Stimulated activated CD8-positive, alpha-beta memory T cell treated with anti-CD3 and anti-CD28 coated beads, Interleukin-7, amount 100 ng/mL, for 4 hours (primary cell): Measurements from ENCODE around the gene MESP2.
"Not testable (repeated sequence)": the region's sequence is repeated elsewhere in the genome, so short reads cannot be mapped to it uniquely, and the experiment has no call there.

Experiments used
- DNase-seq, 2 donors: peaks; one replicate each; pipeline ENCODE4 v3.0.0-alpha.2; 2020; ENCODE audit warnings: low read depth in 2 of 2

The MESP2 gene

DNA sequence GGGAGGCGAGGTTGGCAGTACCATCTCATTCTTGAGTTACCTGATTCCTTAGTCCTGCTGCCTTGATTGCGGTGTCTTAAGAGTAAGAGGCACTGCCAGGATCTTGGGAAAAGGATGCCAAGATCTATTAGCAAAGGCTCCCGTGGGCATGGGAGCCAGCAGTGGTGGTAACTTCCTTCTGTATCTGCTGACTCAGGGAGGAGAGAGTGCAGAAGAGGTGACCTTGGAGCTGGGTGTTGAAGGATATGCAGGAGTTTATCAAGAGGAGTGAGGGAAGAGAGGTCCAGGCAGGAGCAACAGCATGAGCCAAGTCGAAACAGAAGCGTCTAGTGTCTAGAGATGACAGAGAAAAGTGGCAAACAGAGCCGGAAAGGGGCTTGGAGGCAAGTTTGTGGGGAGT, 4.5 kb downstream of the MESP2 start:
- DNase-seq, result no peak

DNA sequence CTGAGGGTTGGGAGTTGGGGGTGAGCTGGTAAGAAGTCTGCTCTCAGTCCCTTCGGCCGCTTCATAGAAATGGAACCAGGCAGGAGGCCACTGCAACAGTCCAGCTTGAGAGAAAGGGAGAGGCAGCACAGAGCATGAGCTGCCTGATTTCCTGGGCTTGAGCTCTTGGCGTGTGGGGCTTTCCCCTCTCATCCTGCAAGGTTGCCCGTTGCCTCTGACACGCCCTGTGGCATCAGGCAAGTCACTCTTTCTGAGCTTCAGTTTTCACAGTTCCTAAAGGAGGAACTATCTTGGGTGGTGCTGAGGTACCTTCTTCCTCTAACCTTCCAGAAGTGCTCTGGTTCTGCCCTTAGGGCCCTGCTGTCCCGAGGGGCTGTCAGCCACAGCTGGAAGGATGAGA, 4.9 kb downstream of the MESP2 start:
- no peak for DNase-seq

DNA sequence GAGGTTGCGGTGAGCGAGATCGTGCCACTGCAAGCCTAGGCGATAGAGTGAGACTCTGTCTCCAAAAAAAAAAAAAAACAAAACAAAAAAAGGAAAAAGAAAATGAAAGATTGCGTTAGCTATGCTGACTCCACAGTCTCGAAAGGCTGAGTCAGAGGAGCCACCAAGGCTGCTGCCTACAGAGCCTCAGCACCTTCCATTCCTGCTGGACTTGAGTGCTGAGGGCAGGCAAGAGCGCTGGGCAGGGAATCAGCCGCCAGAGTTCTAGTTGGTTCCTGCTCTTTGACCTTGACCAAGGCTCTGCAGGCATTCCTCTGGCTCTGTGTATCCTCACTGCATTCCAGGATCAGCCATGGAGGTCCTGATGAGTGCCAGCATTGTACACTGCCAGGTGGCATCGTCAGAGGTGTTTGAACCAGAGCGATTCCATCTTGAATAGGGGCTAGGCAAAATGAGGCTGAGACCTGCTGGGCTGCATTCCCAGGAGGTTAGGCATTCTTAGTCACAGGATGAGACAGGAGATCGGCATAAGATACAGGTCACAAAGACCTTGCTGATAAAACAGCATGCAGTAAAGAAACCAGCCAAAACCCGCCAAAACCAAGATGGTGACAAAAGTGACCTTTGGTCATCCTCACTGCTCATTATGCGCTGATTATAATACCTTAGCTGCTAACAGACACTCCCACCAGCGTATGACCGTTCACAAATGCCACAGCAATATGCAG, 5.9 kb downstream of the MESP2 start:
- no peak for DNase-seq

DNA sequence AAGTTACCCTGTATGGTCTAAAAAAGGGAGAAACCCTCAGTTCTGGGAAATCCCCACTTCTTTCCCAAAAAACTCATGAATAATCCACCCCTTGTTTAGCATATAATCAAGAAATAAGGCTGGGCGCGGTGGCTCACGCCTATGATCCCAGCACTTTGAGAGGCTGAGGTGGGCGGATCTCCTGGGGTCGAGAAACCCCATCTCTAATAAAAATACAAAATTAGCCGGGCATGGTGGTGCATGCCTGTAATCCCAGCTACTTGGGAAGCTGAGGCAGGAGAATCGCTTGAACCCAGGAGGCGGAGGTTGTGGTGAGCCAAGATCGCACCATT, 6.5 kb downstream of the MESP2 start:
- DNase-seq, result not testable (repeated sequence)

DNA sequence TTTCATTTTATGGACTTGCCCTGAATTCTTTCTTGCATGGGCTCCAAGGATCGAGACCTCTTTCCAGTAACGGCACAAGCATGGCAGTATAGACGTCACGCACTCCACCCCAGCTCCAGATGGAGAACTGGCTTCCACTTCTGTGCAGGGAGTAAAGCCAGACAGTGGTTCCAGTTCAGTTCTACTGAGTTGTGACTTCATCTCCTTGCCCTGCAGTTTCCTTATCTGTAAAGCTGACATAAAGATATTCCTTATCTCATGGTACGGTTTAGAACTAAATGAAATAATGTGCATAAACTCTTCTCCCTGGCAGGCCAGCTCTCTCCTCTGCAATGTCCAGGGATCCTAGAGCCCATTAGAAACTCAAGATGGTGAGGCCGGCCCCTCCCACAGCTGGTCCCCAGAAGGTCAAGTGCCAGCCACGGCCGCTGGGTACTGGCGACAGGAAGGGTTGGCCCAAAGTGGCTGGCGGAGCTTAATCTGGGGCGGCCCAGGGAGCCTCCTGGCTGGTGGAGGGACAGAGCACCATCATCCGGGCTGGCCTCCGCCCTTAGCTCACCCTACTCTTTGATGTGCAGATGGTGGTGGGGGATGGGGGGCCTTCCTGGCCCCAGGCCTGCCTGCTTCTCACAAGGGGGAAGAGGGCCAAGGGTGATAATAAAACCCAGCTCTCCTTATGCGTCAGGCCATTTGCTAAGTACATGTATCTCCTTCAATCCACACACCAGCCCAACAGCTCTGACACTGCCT, 7.2 kb downstream of the MESP2 start:
- DNase-seq, result no peak

DNA sequence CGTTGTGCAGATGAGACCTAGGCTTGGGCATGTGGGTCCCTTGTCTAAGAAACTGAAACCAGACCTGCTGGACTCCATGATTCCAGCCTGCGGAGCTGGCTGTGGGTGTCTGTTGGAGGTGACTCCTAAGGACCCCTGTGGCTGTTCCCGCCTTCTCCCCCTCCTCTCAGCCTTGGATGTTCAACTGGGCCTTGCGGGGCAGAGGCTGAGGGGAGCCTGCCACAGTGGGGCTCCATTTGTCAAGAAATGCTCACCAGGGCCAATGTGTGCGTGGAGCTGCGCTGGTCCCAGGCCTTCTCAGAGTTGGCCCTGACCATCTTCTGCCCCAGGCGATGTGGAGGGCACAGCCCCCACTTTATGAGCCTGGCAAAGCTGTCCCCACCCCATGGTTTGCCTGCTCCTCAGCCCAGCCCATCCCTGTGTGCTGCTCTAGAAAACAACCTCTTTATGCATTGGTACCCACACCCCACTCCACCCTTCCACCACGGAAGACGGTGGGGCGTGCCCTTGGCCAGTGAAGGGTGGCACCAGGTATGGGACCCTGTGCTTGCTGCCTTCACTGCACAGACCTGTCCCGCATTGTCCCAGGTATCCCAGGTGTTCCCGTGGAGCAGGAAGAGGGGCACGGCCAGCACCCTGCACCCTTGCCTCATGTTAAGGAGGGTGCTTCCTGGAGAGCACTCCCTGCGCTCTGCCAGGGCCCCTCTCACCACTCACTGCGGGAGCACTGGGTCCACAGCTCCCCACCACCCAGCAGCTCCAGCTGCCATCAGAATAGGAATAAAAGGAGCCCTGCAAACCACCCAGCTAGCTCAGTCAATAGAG, 7.9 kb downstream of the MESP2 start:
- DNase-seq, result no peak

DNA sequence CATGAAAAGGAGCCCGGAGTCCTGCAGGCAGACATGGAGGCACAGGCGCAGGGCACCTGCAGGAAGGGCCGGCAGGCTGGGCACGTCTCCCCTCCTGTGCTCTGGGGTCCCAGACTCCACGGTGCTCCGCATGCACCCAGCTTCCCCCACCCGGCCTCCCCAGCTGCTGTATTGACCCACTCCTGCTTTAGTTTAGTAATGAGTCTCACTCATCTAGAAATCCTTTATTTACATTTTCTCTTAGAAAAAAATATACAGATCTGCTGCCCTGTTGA, 8.5 kb downstream of the MESP2 start:
- no peak for DNase-seq

DNA sequence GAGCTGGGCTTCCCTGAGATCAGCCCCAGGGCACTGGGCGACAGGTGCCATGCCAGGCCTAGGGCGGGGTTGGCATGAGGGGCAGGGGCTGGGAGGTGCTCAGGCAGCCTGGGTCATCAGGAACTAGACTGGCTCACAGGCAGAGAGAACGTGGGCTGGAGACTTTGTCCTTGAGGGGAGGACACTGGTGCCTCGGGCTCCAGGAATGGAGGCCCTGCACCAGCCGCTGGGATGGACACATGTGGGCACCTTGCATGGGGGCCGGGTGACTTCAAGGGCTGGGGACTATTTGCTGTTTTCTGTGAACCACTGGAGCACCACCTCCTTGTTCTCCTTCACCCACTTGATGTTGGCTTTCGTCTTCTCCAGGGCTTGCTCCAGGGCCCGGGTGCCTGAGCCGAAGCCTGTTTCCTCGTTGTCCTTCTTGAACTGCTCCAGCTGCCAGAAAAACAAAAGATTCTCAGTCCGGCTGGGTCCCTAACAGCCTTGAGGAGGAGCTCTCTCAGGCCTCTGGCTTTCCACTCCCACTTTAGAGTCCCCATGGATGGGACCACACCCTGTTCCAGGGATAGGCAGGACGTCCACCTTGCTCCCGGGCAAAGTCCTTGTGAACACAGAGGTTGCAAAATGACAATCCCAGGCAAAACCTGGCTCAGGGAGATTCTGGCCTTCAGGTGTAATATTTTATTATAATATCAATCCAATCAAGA, 9.1 kb downstream of the MESP2 start:
- no peak for DNase-seq

DNA sequence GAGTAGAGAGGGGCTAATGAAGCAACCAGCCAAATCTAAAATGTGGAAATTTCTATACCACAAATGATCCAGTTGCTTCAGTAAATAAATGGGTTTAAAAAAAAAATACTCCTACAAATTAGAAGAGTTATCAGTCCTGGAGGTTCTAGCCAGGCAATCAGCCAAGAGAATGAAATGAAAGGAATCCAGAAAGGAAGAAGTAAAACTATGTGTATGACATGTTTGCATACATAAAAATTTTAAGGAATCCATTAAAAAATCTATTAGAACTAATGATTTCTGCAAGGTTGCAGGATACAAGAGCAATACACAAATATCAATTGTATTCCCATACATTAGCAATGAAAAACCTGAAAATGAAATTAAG, 9.6 kb downstream of the MESP2 start:
- DNase-seq, result no peak

DNA sequence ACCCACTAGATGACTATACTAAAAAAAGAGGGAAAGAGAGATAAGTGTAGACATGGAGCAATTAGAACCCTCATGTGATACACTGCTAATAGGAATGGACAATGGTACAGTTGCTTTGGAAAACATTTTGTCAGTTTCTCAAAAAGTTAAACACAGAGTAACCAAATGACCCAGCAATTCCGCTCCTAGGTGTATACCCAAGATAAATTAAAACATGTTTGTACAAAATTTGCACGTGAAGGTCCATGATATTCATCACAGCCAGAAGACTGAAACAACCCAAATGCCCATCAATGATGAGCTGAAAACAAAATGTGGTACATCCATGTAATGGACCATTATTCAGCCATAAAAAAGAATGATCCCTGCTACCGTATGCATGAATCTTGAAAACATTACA, 11.8 kb downstream of the MESP2 start:
- DNase-seq, result no peak

DNA sequence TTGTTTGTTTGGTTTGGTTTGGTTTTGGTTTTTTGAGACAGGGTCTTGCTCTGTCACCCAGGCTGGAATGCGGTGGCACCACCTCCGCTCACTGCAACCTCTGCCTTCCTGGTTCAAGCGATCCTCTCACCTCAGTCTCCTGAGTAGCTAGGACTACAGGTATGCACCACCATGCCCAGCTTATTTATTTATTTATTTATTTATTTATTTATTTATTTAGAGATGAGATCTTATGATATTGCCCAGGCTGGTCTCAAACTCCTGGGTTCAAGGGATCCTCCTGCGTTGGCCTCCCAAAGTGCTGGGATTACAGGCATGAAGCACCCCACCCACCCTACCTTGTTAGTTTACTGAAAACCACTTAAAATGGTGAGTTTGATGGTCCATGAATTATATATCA, 12.5 kb downstream of the MESP2 start:
- DNase-seq, result not testable (repeated sequence)

DNA sequence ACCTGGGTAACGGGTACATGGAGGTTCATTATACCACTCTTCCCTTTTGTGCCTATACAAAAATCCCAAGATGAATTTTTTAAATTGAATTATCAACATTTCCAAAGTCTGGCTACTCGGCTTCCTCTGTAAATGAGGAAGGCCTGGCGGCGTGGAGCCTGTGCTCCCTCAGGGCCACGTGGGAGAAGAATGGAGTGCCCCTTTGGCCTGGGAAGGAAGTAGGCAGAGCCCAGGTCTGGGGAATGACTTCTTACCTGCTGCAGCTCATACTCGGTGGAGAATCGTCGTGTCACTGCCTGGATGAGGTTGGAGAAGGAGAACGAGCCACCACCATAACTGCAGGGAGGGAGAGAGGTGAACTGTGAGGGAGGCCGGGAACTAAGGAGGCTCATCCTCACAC, 14.1 kb downstream of the MESP2 start:
- no peak for DNase-seq

DNA sequence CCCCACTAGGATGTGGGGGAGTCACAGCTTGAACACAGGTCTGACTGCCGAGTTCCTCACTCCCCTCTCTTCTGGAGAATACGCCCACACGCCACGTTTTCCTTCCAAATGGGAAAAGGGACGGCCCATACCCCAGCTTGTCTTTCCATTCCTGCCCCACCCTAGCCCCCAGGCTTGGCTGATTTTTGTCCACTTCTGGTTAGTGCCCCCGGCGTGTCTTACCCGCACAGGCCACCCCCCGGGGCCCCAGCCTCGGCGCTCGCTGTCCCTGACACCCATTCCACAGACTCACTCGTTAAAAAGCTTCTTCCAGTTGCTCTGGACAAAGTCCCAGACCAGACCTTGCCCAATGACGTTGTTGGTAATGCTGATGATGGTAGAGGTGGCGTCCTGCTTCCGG, 14.5 kb downstream of the MESP2 start:
- DNase-seq, result no peak

DNA sequence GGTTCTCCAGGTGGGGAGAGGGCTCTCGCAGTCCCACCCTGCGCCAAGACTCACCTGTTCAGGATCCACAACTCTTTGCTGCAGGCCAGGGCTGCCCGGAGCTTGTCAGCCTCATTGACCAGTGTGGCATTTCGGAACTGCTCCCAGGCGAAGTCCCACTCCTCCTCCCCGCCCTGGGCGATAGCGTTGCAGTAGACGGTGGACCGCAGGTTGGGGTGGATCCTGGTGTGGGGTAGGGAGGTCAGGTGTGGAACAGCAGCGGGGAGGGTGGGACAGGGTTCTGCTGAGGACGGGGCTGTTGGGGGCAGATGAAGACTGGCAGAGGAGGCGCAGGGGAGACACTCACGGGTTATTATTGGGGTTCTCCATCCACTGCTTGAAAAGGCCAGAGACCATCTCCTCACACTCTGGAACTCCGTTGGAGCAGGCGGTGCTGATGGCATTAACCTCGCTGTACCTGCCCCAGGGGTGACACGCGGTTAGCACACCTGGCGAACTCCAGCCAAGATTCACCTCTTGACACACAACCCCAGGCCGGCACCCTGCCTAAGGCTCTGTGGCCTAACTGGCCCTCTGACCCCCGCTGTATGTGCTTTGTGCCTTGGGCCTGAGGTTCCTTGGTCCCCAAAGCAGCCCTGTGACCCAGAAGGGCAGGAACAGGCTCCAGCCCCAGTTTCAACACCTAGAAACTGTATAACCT, 16.1 kb downstream of the MESP2 start:
- DNase-seq, result no peak

DNA sequence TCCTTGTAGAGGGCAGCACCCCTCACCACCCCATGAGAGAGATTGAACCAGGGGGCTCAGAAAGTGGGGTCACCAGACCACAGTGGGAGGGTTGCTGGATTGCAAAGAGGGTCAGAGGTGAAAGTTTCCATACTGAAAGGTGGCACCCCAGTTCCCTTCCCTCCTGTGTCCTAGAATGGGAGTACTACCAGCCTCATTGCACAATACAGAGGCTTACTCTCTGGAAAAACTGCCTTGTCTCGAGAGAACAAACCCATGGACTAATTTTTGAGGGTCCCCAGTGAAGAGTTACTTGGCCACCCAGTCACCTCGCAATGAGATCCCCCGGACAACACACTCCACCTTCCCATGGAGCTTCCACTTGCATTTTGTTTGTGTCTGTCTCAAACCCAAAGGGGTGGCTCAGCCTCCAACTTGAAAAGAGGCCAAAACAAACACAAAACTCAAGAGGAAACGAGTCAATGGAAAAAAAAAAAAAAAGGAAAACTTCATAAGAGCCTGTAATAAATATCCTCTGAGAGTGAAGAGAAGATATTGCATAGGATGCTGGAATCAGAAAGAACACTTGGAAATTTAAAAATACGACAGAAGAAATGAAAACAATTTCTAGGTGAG, 18.6 kb downstream of the MESP2 start:
- DNase-seq, result no peak

DNA sequence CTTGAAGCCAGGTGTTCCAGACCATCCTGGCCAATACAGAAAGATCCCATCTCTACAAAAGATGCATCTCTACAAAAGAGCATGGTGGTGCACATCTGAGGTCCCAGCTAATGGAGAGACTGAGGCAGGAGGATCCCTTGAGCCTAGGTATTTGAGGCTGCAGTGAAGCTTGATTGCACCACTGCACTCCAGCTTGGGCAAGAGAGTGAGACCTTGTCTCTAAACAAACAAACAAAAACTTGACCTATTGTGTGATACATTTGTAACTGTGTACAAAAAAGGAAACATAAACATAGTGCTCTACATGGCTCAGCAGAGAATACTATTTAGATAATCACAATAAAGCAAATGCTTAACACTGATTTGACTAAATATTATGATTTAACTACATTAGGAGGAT, 19.9 kb downstream of the MESP2 start:
- DNase-seq, result no peak

DNA sequence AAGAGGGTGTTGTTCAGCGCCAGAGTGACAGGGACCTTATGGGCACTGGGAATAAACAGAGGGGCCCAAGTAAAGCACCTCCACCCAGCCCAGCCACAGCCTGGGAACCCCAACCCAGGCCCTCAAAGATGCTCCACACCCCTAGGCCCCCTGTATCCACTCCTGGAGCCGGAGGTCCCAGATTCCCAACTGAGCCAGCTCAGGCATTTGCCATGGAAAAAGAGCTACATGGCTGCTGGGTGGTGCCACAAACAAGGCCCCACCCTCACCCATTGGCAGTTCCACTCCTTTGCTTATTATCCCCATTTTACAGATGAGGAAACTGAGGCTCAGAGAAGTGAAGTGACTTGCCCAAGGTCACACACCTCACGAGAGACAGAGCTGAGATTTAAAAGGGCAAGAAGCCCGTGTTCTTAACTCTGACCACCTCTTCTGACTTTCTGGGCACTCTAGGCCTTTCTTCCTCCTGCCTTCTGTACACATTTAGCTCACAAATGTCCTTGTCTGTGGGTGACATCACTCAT, 21.6 kb downstream of the MESP2 start:
- no peak for DNase-seq

DNA sequence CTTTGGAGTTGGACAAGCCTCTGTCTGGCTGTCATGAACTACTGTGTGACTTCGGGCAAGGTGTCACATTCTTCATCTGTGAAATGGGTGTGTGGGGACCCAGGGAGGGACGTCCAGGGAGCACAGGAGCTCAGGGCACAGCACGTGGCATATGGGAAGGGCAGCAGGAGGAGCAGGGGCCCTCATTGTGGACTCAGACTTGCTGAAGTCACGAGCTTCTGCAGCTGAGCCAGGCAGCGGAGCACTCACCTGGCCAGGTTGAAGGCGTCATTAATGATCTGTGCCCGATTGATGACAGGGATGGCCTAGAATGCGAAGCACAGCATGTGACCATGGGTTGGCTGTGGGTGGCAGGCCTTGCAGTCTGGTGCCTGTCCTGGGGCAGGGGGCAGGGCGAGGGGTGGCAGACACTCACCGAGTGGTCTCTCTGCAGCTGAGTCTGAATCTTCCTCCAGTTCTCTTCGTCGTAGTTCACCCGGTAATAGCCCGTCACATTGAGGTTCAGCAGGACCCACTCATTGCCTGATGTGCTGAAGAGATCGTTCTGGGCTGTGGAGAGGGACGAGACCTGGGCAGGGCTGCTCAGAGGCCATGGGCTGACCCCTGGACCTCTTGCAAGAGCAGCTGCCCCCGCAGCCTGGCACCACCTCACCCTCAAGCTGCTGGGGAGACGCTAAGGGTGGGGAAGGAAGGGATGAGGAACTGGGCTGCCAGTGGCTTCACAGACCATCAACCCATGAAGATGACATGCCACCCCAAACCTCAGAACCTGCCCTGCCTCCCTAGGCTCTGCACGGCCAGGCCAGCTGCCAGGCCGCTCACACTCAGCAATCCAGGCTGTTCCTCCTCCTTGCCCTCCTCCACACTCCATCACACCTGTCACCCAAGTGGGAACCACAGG, 23.1 kb downstream of the MESP2 start:
- no peak for DNase-seq

DNA sequence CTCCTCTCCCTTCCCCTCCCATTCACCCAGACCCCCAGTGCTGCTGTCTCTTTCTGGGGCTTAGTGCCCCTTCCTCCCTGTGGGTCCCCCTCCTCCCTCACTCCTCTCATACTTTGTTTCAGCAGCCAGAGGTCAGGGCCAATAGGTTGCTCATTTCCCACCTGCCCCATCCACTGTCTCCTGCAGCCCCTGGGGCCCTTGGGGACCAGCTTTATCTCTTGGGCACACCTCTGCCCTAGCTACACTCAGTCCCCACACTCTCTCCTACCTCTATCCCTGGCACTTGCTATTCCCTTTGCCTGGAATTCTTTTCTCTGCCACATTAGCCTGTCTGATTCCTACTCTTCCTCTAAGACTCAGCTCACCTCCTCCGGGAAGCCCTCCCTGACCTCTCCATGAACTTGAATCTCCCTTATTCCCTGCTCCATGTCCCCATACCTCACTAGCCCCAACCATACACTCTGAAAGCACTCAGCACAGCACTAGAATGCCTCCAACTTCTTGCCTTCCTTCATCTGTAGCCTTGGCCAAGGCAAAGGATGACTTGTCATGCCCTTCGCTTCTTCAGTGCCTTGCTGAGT, 23.9 kb downstream of the MESP2 start:
- DNase-seq, result no peak
